Measurements from ENCODE around the gene NKD2.

Gene NKD2

DNA sequence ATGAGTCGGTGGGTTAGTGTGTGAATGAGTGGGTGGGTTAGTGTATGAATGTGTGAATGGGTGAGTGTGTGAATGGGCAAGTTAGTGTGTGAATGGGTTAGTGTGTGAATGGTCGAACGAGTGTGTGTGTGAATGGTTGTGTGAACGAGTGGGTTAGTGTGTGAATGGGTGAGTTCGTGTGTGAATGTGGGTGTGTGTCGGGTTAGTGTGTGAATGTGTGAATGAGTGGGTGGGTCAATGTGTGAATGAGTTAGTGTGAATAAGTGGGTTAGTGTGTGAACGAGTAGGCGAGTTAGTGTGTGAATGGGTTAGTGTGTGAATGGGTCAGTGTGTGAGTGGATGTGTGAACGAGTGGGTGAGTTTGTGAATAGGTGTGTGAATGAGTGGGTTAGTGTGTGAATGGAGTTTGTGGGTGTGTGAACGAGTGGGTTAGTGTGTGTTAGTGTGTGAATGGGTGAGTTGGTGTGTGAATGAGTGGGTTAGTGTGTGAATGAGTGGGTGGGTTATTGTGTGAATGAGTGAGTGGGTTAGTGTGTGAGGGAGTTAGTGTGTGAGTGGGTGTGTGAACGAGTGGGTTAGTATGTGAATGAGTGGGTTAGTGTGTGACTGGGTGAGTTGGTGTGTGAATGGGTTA, 38.8 kb downstream of the NKD2 start:
- no peak for DNase-seq

DNA sequence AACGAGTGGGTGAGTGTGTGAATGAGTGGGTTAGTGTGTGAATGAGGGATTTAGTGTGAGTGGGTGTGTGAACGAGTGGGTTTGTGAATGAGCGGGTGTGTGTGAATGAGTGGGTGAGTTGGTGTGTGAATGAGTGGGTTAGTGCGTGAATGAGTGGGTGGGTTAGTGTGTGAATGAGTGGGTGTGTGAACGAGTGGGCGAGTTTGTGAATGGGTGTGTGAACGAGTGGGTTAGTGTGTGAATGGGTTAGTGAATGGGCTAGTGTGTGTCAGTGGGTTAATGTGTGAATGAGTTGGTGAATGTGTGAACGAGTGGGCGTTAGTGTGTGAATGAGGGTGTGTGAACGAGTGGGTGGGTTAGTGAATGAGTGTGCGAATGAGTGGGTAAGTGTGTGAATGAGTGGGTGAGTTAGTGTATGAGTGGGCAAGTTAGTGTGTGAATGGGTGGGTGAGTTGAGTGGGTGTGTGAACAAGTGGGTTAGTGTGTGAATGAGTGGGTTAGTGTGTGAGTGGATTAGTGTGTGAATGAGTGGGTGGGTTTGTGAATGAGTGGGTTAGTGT, 39.6 kb downstream of the NKD2 start:
- DNase-seq = no peak

DNA sequence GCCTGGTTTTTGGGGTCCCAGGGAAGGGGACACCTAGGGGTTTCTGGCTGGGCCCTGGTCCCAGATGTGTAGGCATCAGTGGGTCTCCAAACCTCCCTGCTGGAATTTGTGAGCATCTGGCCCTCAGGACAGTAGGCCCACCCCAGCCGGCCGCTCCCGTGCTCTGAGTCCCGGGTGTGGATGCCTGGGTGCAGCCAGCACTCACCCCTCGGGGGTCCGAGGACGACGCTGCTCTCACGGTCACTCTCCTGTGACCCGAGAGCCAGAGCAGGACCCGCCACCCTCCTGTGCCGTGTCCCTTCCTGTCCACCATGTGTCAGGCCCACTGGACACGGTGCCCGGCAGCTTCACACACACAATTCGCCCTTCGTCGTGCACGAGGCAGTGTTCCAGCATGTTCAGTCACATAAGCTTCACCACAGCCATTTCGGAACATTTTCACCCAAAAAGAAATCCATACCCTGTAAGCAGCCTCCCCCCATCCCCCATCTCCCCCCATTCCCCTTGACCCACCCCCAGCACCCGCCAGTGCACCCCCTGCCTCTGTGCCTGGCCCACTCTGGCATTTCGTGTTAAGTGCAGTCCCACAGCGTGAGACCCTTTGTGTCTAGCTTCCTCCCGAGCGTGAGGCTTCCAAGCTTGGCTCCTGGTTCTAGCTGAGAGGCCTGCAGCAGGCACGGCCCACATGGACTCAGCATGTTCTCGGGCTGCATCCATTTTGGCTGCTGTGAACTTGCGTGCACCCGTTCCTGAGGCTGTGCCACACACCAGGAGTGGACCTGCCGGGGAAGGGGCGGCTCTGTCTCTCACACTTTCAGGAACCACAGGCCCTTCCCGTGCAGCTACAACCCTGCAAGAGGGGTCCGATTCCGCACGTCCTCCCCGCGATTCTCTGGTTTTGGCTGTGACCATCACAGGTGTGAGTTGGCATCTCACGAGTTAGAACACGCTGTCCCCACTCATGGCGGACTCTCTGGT, 40.5 kb downstream of the NKD2 start:
- no peak for DNase-seq

DNA sequence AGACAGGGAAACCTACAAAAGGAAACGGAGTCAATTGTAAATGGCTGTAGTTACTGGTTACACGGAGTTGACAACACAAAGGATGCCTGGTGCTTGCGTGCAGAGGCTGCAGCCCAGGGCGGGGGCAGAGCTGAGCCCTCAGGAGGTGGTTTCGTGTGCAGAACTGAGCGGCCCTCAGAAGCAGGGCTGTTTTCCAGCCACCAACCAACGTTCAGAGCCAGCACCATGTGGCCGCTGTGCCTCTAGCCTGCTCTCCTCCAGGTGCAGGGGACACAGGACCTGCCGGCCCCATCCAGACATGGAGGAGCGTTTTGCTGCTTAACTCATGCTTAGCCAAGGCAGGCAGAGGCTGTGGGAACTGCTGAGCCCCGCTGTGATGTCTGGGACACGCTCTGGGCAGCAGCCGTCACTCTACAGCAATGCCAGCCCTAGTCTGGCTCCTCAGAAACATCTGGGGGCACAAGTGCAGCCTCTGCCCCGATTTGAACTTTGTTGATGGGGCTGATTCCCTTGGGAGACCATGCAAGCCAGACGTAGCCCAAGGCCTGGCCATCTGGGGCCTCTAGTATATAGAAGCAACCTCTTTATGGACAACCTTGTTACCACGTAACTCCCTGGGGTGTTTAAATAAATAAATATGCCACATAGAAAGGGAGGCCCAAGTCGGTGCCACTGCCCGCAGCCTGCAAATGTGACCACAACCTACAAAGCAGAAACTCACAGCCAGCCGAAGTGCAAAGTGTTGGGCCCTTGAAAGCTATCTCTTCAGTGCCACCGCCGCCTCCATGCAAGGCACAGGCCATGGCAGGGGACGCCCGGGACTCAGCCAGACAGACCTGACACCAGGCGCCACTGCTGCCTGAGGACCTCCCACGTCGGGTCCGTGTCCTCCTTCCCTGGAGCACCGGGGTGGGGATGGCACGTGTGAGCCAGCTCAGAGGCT, 42.1 kb downstream of the NKD2 start:
- peak in 1 of 2 experiments; percentile 69 for DNase-seq

DNA sequence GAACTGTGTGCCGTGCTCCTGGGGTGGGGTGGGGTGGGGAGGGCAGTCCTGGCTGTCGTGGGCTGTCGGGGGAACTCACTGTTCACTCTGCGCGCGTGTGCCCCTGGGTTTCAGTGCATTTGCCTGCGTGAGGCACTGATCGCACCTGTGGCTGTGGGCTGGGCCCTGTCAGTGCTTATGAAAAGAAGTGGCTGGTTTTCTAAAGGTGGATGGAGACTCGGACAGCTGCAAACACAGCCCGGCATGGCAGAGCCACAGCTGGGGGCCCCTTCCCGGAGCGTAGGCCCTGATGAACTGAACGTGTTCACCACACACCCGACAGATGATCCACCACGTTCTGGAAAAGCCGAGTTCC, 42.7 kb downstream of the NKD2 start:
- no peak for DNase-seq

DNA sequence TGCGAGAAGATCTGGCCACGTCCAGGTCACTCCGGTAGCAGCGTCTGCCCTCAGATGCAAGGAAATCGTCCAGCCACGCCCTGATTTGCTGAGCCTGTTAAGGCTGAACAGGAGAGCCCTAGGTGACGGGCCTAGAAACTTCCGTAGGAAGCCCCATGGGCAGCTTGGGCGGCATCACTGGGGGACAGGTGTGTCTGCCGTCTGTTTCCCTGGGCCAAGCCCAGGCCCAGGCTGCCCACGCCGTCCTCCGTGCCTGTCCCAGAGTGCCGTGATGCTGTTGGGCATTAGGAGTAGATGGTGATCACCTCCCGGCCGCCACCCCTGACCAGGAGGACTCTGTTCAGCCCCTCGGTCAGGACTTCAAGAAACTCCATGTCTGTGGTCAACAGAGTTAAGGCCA, 43.5 kb downstream of the NKD2 start:
- no peak for DNase-seq

DNA sequence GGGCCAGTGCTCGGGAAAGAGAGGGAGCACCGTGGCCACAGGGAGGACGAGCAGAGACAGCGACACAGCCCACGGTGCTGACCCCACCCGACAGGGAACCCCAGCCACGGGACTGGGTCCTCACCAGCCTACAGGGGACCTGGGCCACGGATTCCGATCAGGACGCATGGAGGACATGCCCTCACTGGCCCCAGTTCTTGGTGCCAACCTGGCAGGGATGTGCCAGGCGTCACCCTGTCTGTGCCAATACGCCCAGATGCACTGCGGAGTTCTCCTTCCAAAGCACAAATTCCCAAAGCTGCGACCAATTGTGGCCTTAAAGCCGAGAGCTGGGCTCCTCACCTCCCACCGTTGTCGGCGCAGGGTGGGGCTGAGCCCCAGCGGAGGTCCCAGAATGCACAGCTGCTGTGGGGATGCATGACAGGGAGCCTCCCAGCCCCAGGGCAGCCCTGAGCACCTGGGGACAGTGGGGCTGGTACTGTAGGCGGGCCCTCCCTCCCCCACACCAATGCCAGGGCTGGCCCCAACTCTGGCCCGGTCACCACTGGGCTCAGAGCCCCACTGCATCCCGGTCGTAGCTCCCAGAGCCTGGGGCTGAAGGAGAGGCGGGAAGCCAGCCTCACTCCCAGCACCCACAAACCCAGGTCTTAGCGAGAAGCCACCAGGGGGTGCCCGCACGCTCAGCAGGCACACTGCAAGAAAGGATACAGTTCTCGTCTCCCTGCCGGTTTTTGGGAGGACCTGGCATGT, 44.2 kb downstream of the NKD2 start:
- no peak for DNase-seq

DNA sequence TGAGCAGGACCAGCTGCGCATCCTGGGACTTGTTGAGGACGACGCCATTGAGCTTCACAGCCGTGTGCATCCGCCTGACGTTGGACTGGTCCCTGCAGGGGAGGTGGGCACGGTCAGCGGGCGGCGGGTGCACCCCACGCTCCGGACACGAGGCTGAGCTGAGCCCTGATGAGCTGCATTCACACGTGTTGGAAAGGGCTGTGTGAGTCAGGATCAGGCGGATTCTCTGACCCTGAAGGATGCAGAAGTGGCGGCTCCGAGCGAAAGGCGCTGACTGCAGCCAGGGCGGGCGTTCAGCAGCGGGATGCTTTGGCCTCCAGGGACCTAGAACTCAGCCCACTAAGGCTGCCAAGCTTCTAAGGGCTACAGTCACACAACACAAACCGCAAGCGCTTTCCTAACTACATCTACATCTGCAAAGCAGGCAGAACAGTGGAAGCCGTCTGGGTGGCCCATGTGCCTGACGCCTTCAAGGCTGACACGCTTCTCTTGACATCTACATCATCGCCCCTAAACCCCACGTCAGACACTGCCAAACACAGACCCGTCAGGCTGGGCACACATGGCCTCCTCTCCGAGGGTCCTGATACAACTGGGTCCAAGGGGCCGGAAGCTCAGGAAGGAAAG, 44.9 kb downstream of the NKD2 start:
- no peak for DNase-seq

DNA sequence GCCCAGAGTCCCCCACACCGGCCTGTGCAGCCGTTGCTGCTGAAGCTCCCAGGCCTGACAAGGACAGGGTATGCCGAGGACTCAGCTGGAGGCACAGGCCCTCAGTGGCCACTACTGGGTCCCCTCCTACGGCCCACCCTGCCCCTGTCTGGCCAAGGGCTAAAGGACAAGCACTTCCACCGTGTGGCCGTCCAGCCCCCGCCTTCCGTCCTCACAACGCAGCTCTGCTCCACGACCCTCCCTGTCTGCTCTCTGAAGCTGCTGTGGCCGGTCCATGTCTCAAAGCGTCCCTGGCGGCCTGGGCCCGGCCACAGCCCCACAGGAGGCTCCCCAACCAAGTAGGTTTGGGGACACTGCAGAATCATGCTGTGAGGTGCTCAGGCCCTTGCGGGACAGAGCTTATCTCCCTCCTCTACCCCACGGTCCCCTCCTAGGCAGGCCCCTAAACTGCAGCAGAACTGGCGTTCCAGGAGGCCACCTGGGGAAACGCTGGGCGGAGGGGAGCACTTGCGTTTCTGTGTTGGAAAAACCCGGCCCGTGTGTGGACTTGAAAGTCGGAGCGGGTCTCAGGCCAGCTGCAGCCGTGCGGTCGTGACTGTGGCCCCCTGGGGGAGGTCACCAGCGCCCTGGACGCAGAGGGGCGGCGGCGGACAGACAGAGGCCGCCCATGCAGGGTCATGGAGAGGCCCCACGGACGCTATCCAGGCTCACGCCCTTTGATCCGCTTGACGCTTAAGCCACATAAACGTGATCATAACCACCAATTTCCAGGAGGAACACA, 45.6 kb downstream of the NKD2 start:
- no peak for DNase-seq

DNA sequence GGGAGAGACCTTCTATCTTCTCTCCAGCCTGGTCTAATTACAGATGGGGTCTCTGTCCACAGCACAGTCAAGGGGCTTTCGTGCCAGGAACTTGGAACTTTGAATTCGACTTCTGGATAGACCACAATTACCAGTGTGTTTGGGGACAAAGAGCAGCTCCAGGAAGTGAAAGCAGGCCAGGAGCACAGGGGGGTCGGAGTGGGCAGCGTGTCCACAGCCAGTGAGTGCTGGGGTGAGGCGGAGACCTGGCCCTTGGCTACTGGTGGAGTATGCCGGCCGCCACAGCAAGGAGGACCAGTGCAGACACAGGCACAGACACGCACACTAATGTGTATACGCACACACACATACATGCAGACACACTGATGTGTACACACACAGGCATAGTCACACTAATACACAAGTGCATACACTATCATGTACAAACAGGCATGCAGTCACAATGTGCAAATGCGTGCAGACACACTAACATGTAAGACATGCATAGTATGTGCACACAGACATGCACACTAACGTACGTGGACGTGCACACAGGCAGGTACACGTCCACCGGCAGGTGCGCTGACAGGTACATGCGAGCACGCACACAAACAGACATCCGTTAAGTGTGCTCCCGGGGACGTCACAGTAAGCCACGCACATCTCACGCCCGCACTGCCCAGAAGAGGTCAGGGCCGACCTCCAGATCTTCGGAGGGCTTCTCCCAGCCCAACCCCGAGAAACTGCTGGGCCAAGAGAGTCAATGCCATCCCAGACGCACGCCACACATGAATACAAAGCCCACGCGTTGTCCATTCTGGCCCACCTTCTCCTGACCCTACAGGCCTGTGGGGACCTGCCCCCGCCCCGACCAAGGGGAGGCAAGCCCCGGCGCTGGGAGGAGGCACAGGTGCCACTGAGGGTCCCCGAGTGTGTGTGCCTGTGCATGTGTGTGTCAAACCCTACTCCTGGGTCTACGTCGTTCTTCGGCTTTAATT, 46.5 kb downstream of the NKD2 start:
- DNase-seq = no peak

DNA sequence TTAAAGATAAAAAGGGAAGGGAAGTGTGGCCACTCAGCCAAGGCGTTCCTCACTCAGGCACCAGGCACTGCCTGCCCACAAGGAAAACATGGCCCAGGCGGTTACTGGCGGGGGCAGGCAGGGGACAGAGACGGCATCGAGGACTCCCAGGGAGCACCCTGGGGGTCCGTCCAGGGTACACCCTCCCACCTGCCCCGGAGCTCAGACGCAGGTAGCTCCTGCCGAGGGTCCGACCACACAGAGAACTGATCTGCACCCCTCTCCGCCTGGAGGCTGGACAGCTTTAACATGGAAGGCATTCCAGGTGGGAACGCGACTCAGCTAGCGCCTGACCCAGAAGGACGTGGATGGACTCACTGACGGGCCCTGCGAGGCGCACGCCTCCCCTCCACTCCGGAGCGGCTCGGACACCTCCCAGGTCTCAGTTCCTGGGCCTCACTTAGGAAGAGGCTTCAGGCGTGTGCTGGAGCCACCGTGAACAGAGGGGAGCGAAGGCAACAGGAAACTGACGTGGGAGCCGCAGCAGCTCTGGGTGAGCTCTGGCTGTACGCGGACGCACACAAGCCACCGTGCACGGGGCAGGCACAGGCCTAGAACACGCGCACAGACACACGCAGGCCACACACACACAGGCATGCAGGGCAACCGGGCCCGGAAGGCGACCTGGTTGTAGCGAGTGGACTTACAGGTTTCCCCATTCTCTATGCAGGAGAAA, 47.5 kb downstream of the NKD2 start:
- no peak for DNase-seq

DNA sequence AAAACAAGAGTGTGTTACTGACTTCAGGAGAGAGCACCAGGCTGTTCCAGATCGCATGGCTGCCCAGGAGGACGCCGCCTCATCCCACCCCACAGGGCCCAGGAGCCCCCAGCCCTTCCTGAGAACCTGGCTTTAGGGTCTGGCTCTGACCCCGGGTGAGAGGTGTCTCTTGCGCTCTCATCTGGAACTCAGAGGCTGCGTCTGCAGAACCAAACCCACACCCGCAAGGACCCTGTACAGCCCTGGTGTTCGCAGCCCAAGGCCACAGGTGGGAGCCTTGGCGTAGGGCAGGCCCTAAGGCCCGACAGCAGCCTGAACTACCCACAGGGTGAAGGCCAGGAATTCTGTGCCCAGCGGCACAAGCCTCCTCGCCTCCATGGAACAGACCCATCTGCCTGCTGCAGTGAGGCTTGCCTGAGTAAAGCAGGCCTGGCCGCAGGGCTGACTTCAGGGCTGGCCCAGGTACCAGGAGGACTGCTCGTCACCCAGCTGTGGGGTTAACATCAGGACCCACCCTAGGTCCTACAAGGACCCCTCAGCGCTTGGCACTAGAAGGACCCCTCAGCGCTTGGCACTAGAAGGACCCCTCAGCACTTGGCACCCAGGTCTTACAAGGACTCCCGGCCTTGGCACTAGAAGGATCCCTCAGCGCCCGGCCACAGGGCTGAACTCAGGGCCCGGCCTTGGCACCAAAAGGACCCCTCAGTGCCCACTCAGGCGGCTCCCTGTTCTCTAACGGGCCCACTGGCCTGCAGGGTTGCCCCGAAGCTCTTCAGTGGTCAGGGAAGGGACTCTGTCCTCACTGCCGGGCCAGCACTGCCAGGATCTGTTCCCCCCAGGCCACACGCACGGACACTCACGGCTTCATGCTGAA, 48.2 kb downstream of the NKD2 start:
- DNase-seq = no peak

DNA sequence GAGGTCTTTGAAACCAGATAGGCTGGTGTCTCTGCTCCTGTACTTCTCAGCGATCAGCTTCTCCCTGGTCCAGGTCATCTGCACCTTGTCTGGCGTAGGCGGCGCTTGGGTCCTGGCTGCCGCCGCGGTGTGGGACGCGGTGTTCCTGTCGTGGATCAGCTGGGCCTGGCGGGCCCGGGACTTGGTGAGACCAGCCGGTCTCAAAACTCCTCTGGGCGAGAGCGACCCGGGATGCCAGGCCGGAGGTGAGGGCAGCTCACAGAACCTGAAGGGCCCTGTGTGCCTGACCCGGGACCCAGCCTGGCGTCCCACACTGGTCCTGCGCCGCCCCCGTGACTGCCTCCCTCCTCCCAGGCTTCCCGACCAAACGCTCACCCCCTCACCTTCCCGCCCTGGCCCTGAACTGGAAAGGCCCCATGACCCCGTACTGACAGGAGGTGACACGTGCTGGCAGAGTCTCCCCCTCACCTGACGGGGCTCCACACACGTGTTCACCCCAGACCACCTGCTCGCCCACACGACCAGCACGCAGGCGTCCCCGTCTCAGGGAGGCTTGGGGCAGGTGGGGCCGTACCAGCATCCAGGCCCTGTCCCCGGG, 49.0 kb downstream of the NKD2 start:
- no peak for DNase-seq

DNA sequence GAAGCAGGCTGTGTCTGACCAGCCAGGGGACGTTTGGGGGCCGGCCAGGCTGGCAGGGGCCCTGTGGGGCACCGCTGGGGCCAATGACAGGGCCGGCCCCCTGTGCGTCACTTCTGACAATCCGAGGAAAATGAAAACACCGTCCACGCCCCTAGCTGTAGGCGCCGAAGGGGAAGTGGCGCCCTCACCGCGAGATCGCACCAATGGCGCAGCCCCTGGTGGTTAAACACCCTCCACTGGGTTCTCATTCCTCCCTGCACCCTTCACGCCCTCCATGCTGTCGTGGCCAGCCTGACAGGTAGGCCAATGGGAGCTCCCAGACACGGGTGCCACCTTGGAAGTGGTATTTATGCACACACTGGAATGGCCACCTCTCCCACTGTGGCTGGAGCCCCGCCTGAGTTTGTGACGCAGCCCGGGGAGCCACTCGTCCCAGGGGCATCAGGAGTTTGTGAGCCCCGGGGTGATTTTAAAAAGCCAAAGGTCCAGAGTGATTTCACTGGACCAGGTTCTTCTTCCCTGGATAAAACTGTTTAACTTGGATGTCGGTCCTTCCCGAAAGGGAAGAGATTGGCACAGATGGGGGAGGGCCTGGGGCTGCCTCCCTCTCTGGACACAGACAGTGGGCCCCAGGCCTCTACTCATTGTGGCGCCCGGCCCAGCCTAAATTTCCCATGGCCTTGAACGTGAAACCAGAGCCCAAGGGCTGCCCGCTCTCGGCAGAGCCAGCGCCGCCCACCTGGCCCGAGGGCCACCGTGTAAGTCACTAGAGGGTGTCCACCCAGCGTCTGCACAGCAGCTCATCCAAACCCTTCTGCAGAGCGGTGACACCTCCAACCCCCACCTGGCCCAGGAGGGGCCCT, 49.7 kb downstream of the NKD2 start:
- DNase-seq = no peak

DNA sequence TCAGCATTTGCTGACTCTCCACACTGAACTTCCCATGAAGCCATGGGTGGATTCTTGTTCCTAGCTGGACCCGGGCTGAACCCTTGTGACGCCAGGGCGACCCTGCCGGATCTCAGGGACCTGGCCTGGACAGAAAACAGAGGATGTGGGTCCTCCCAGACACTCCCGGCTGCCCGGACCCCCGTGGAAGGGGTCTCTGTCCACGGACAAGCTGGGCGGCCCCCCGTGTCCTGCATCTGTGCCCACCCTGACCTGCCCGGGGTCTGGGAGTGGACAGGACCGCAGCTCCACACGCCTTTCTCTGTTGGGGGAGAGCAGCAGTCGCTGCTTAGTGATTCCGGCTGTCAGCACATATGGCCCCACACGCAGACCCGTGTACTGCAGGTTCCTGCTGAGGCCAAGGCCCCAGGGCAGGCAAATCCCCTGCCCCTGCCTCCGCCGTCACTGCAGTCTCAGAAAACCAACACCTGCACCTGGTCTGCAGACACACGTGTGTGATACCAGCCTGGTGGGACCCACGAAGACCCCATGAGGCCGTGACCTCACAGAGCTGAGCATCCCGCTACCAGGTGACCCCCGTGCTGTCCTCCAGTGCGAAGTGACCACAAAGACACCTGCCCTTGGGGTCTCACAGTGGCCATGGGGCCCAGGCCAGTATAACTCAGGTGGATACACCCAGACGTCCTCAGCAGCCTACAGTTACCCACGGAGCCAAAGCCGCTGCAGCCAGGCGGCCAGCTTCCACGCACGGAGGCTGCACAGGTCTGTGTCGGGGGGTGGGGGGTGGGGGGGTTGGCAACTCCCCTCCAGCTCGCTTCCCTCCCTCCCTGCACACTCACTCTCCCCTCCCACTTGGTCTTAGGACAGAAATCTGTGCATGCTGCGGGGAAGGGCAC, 50.6 kb downstream of the NKD2 start:
- no peak for DNase-seq
